GM21825 (cell line): ENCODE data around the gene GDNF.

ENCODE experiments used
- ATAC-seq: cut with Tn5 transposase; IDR thresholded peaks from one replicate; pipeline ENCODE4 v1.9.1; 2021; ENCODE audit warnings: mild to moderate bottlenecking, moderate library complexity; ENCODE audit not compliant: unreplicated experiment

The GDNF gene

GRCh38 chr5:37849641-37850040 lies 9.8 kb upstream of the GDNF start:
- no peak for ATAC-seq

- no peak for ATAC-seq
Measured at GRCh38 chr5:37847978-37848425, 8.2 kb upstream of the GDNF start.

- no peak for ATAC-seq
Measured at GRCh38 chr5:37846786-37847310, 7.0 kb upstream of the GDNF start.

GRCh38 chr5:37844009-37844408 lies 4.2 kb upstream of the GDNF start:
- no peak for ATAC-seq

GRCh38 chr5:37842048-37842447 lies 2.2 kb upstream of the GDNF start:
- no peak for ATAC-seq

GRCh38 chr5:37841203-37841602 lies 1.4 kb upstream of the GDNF start:
- no peak for ATAC-seq

GRCh38 chr5:37840053-37841034 lies 503 bp upstream of the GDNF start:
- ATAC-seq, result no peak

GRCh38 chr5:37838933-37839341 lies 904 bp downstream of the GDNF start:
- no peak for ATAC-seq

GRCh38 chr5:37838152-37838932 lies 1.5 kb downstream of the GDNF start:
- ATAC-seq, result no peak

- ATAC-seq, result peak; percentile 64
Measured at GRCh38 chr5:37837414-37838032, 2.3 kb downstream of the GDNF start.

GRCh38 chr5:37836592-37837413 lies 3.0 kb downstream of the GDNF start:
- ATAC-seq, result no peak

- ATAC-seq, result no peak
Measured at GRCh38 chr5:37836235-37836591, 3.6 kb downstream of the GDNF start.

- no peak for ATAC-seq
Measured at GRCh38 chr5:37835380-37835973, 4.4 kb downstream of the GDNF start.

GRCh38 chr5:37834542-37835379 lies 5.1 kb downstream of the GDNF start:
- no peak for ATAC-seq

- ATAC-seq, result no peak
Measured at GRCh38 chr5:37833990-37834389, 5.9 kb downstream of the GDNF start.

GRCh38 chr5:37831821-37832534 lies 7.9 kb downstream of the GDNF start:
- no peak for ATAC-seq

- no peak for ATAC-seq
Measured at GRCh38 chr5:37830348-37830747, 9.5 kb downstream of the GDNF start.

- ATAC-seq, result no peak
Measured at GRCh38 chr5:37825334-37825915, 14.4 kb downstream of the GDNF start.
